Naive thymus-derived CD4-positive, alpha-beta T cell (primary cell): ENCODE results near the gene USP5. TPM values are rescaled to one million over a fixed set of nuclear protein-coding genes. Genes with fewer than 3 reads are reported as not detected.

Source experiments
- ATAC-seq: fragments of 150-1000 bp; cut with Tn5 transposase; 2 replicates; pipeline ENCODE4 v1.10.0; 2021; ENCODE audit warnings: mild to moderate bottlenecking, moderate library complexity
- CTCF ChIA-PET: fragments of 350-600 bp; sonication (Branson Sonifier 250); formaldehyde crosslinking; loops from one replicate; lab custom pipeline; 2021; ENCODE audit warnings: antibody characterized with exemption; lab: Charles Lee
- POLR2A ChIA-PET: fragments of 350-600 bp; sonication (Branson Sonifier 250); formaldehyde crosslinking; loops from one replicate; lab custom pipeline; 2021; ENCODE audit warnings: antibody characterized with exemption, inconsistent platforms; lab: Charles Lee
- DNase-seq, 9 donors: peaks; one replicate each; pipeline versions ENCODE4 v3.0.0 to v3.0.0-alpha.2; 2020 to 2022; ENCODE audit warnings: mixed read lengths in 1 of 9
- H3K27ac ChIP-seq: one replicate; pipeline ENCODE4 v1.7.0; 2013; ENCODE audit warnings: mild to moderate bottlenecking, low read depth, low read length, moderate library complexity
- H3K27me3 ChIP-seq, 2 donors: one replicate each; pipeline ENCODE4 v1.7.0; 2013; ENCODE audit warnings: low read length in 2 of 2, mild to moderate bottlenecking in 2 of 2, moderate library complexity in 2 of 2; ENCODE audit not compliant: control insufficient read depth in 2 of 2, insufficient read depth in 2 of 2
- H3K36me3 ChIP-seq, 3 experiments: 1 replicate in 2 of 3; 2 replicates in 1 of 3; pipeline ENCODE4 v1.7.0; 2013; ENCODE audit warnings: low read length in 3 of 3, mild to moderate bottlenecking in 3 of 3, moderate library complexity in 1 of 3; ENCODE audit not compliant: insufficient read depth in 3 of 3, control insufficient read depth in 2 of 3
- H3K4me1 ChIP-seq, 2 donors: one replicate each; pipeline ENCODE4 v1.7.0; 2013; ENCODE audit warnings: low read length in 2 of 2, mild to moderate bottlenecking in 2 of 2, moderate library complexity in 1 of 2; ENCODE audit not compliant: control insufficient read depth in 2 of 2, insufficient read depth in 2 of 2
- H3K4me3 ChIP-seq: 2 replicates; pipeline ENCODE4 v1.7.0; 2013; ENCODE audit warnings: mild to moderate bottlenecking, low read length
- H3K9me3 ChIP-seq, 3 experiments: 1 replicate in 2 of 3; 2 replicates in 1 of 3; pipeline ENCODE4 v1.7.0; 2013; ENCODE audit warnings: low read length in 3 of 3; ENCODE audit not compliant: control insufficient read depth in 2 of 3
- H3K27ac Mint-ChIP-seq, 9 donors: one replicate each; pipeline ENCODE4 v1.8.0; 2020 to 2022; ENCODE audit warnings: mixed read lengths in 9 of 9, mild to moderate bottlenecking in 8 of 9, moderate library complexity in 5 of 9, inconsistent platforms in 2 of 9
- H3K27me3 Mint-ChIP-seq, 5 donors: one replicate each; pipeline ENCODE4 v1.8.0; 2021 to 2022; ENCODE audit warnings: mixed read lengths in 5 of 5, mild to moderate bottlenecking in 1 of 5
- H3K36me3 Mint-ChIP-seq, 5 donors: one replicate each; pipeline ENCODE4 v1.8.0; 2020 to 2022; ENCODE audit warnings: mixed read lengths in 5 of 5, mild to moderate bottlenecking in 3 of 5, inconsistent platforms in 1 of 5
- H3K4me1 Mint-ChIP-seq, 7 donors: one replicate each; pipeline ENCODE4 v1.8.0; 2020 to 2022; ENCODE audit warnings: mixed read lengths in 7 of 7, mild to moderate bottlenecking in 3 of 7, inconsistent platforms in 1 of 7
- H3K4me3 Mint-ChIP-seq, 10 donors: one replicate each; pipeline ENCODE4 v1.8.0; 2020 to 2022; ENCODE audit warnings: mild to moderate bottlenecking in 10 of 10, mixed read lengths in 10 of 10, moderate library complexity in 6 of 10, inconsistent platforms in 2 of 10
- H3K9me3 Mint-ChIP-seq, 11 donors: one replicate each; pipeline ENCODE4 v1.8.0; 2020 to 2022; ENCODE audit warnings: mixed read lengths in 11 of 11, mild to moderate bottlenecking in 4 of 11, inconsistent platforms in 1 of 11, moderate library complexity in 1 of 11
- intact Hi-C, 2 donors: fragments of 100-400 bp; cut with micrococcal nuclease; formaldehyde crosslinking; loops; one replicate each; pipeline ENCODE4 v1.15.1; 2023
- polyA plus RNA-seq, 2 donors: library from polyadenylated mRNA; unstranded; fragments of 300-500 nt; fragmentation: Illumina TruSeq; gene quantifications; one replicate each; pipeline ENCODE4 v1.2.3, GENCODE V29; 2021
- total RNA-seq, 6 experiments: library from RNA in 5 of 6; stranded (reverse) in 5 of 6; gene quantifications; 1 replicate in 5 of 6; 2 replicates in 1 of 6; pipeline ENCODE4 v1.2.3 and lab custom pipeline; 2021 to 2026

The USP5 gene
- total RNA-seq (100 to 1,000 TPM in 1 of 5 experiments, 10 to 100 TPM in 4; 58.0 to 134 (median 71.1) TPM), polyA plus RNA-seq (10 to 100 TPM; 51.9 to 71.5 TPM), total RNA-seq (lab: John Stamatoyannopoulos, UW) (79.1 reads per million, percentile 80 among the genes with 10 or more reads in this experiment)

- H3K4me3 ChIP-seq = peak within 1 kb of the TSS; percentile 87
- ATAC-seq (peak; percentile 87), DNase-seq (peak; percentile 87 to 100 (median 99))
- Mint-ChIP-seq H3K4me1 (peaks cover 12 to 38% (median 28%) of the 10 kb centered on the region in 7 donors), H3K9me3 (no peaks in the 10 kb centered on the region), H3K4me3 (peak within 1 kb of the TSS; percentile 89 to 100 (median 94)), H3K27me3 (no peaks in the 10 kb centered on the region), H3K27ac (peak within 1 kb of the TSS; percentile 89 to 99 (median 97)), H3K36me3 (peaks cover 0 to 23% (median 0%) of the 10 kb centered on the region in 5 donors)
- POLR2A ChIA-PET = interaction anchor here (0.6 to 4.4 kb wide), 42 partner anchors 9 to 1229 kb away, joined by 3 to 90 read pairs (median 4); partner anchors contain the start of genes C12orf57, CD4, COPS7A and ENO2
- intact Hi-C loops = loop anchor here (1.0 to 5.0 kb wide), 25 partner anchors 15 to 382 kb away; partner anchors contain the start of genes CHD4 (in 2 of the 2), COPS7A (in 2 of the 2), EMG1 (in 2 of the 2) and ING4 (in 2 of the 2)
- CTCF ChIA-PET = interaction anchor here (0.6 to 5.3 kb wide), 17 partner anchors 13 to 256 kb away, joined by 3 to 40 read pairs (median 5); partner anchors contain the start of genes COPS7A, MLF2, SPSB2 and TPI1
- no peaks in the 10 kb centered on the region for H3K27me3 ChIP-seq
- H3K36me3 ChIP-seq = peaks cover 4 to 21% (median 8%) of the 10 kb centered on the region in 3 experiments
- peaks cover 16 to 18% of the 10 kb centered on the region in 2 donors for H3K4me1 ChIP-seq
- H3K27ac ChIP-seq = peak within 1 kb of the TSS; percentile 85
- no peaks in the 10 kb centered on the region for H3K9me3 ChIP-seq
Measured at GRCh38 chr12:6851921-6852650, at the start of gene USP5. Gene USP5, plus strand, starts transcription at chr12:6852150. Its CDS starts 30 bp downstream, at chr12:6852180.

GRCh38 chr12:6807170-6807569, 44.8 kb upstream of the USP5 start:
- Mint-ChIP-seq H3K4me1 (peaks cover 18 to 35% (median 28%) of the 10 kb centered on the region in 7 donors), H3K27ac (no peak overlapping the region), H3K9me3 (no peaks in the 10 kb centered on the region), H3K4me3 (no peak overlapping the region), H3K27me3 (no peaks in the 10 kb centered on the region), H3K36me3 (peaks cover 0 to 29% (median 22%) of the 10 kb centered on the region in 5 donors)
- peaks cover 0 to 38% (median 0%) of the 10 kb centered on the region in 3 experiments for H3K36me3 ChIP-seq
- CTCF ChIA-PET = no interaction called here
- no peaks in the 10 kb centered on the region for H3K4me1 ChIP-seq
- intact Hi-C loops = no loop called here
- H3K4me3 ChIP-seq = no peak overlapping the region
- no peaks in the 10 kb centered on the region for H3K27me3 ChIP-seq
- no peaks in the 10 kb centered on the region for H3K9me3 ChIP-seq
- ATAC-seq = no peak
- H3K27ac ChIP-seq = no peak overlapping the region
- POLR2A ChIA-PET = interaction anchor here (1.2 kb wide), 1 partner anchor 18 kb away, joined by 6 read pairs; the partner anchor contains the start of gene CD4
- DNase-seq = no peak

GRCh38 chr12:6809056-6809455, 42.9 kb upstream of the USP5 start:
- H3K4me3 Mint-ChIP-seq = no peak overlapping the region
- POLR2A ChIA-PET = interaction anchor here (1.1 kb wide), 1 partner anchor 20 kb away, joined by 3 read pairs; no protein-coding TSS in a partner anchor
- CTCF ChIA-PET = no interaction called here
- H3K9me3 ChIP-seq = no peaks in the 10 kb centered on the region
- peaks cover 0 to 28% (median 20%) of the 10 kb centered on the region in 5 donors for H3K36me3 Mint-ChIP-seq
- H3K4me1 ChIP-seq = no peaks in the 10 kb centered on the region
- peak in 1 of 9 donors; percentile 2 for DNase-seq
- no peaks in the 10 kb centered on the region for H3K27me3 ChIP-seq
- H3K9me3 Mint-ChIP-seq = no peaks in the 10 kb centered on the region
- H3K27ac Mint-ChIP-seq = peak overlapping the region in 6 of 9 donors; percentile 1 to 55 (median 23)
- no peaks in the 10 kb centered on the region for H3K27me3 Mint-ChIP-seq
- H3K36me3 ChIP-seq = peaks cover 0 to 33% (median 2%) of the 10 kb centered on the region in 3 experiments
- H3K27ac ChIP-seq = no peak overlapping the region
- no peak for ATAC-seq
- intact Hi-C loops = loop anchor here in 1 of 2 donors (2.0 kb wide), 1 partner anchor 16 kb away; no protein-coding TSS in a partner anchor
- no peak overlapping the region for H3K4me3 ChIP-seq
- H3K4me1 Mint-ChIP-seq = peaks cover 18 to 39% (median 28%) of the 10 kb centered on the region in 7 donors

- Histone ChIP-seq H3K4me1 (no peaks in the 10 kb centered on the region), H3K27me3 (no peaks in the 10 kb centered on the region), H3K27ac (peak overlapping the region; percentile 34), H3K9me3 (no peaks in the 10 kb centered on the region), H3K4me3 (no peak overlapping the region), H3K36me3 (peaks cover 0 to 44% (median 6%) of the 10 kb centered on the region in 3 experiments)
- H3K4me3 Mint-ChIP-seq = peak overlapping the region in 4 of 10 donors; percentile 0 to 39 (median 18)
- H3K27me3 Mint-ChIP-seq = peaks cover 0 to 4% (median 0%) of the 10 kb centered on the region in 5 donors
- H3K27ac Mint-ChIP-seq = peak overlapping the region; percentile 31 to 90 (median 77)
- H3K36me3 Mint-ChIP-seq = peaks cover 0 to 30% (median 18%) of the 10 kb centered on the region in 5 donors
- ChIA-PET POLR2A (interaction anchor here (1.0 to 1.3 kb wide), 3 partner anchors 11 to 27 kb away, joined by 3 to 4 read pairs (median 3); partner anchors contain the start of gene GPR162), CTCF (interaction anchor here (0.5 to 1.6 kb wide), 4 partner anchors 23 to 57 kb away, joined by 3 to 4 read pairs (median 4); no protein-coding TSS in a partner anchor)
- DNase-seq = no peak
- H3K9me3 Mint-ChIP-seq = no peaks in the 10 kb centered on the region
- no peak for ATAC-seq
- peaks cover 21 to 36% (median 25%) of the 10 kb centered on the region in 7 donors for H3K4me1 Mint-ChIP-seq
- intact Hi-C loops = no loop called here
Measured at GRCh38 chr12:6810758-6811157, 41.2 kb upstream of the USP5 start.

- DNase-seq (no peak), ATAC-seq (no peak)
- H3K9me3 Mint-ChIP-seq = peaks cover 0 to 2% (median 0%) of the 10 kb centered on the region in 11 donors
- no peaks in the 10 kb centered on the region for H3K27me3 ChIP-seq
- peaks cover 11 to 47% (median 32%) of the 10 kb centered on the region in 5 donors for H3K36me3 Mint-ChIP-seq
- peak overlapping the region in 3 of 9 donors; percentile 6 to 41 (median 15) for H3K27ac Mint-ChIP-seq
- H3K27me3 Mint-ChIP-seq = peaks cover 0 to 4% (median 0%) of the 10 kb centered on the region in 5 donors
- H3K4me1 ChIP-seq = no peaks in the 10 kb centered on the region
- no peaks in the 10 kb centered on the region for H3K9me3 ChIP-seq
- H3K27ac ChIP-seq = no peak overlapping the region
- peaks cover 0 to 57% (median 18%) of the 10 kb centered on the region in 3 experiments for H3K36me3 ChIP-seq
- POLR2A ChIA-PET = interaction anchor here (0.6 to 1.3 kb wide), 6 partner anchors 12 to 89 kb away, joined by 3 to 5 read pairs (median 4); partner anchors contain the start of genes CD4, COPS7A and MLF2
- no peak overlapping the region for H3K4me3 ChIP-seq
- H3K4me1 Mint-ChIP-seq = peaks cover 19 to 36% (median 29%) of the 10 kb centered on the region in 7 donors
- no peak overlapping the region for H3K4me3 Mint-ChIP-seq
- intact Hi-C loops = no loop called here
- CTCF ChIA-PET = interaction anchor here (0.8 to 1.6 kb wide), 2 partner anchors 47 to 79 kb away, joined by 3 to 5 read pairs; partner anchors contain the start of gene PTMS
Measured at GRCh38 chr12:6813363-6813762, 38.6 kb upstream of the USP5 start.

- CTCF ChIA-PET = interaction anchor here (1.1 to 1.5 kb wide), 3 partner anchors 9 to 63 kb away, joined by 3 to 5 read pairs (median 4); partner anchors contain the start of gene MLF2
- intact Hi-C loops = no loop called here
Measured at GRCh38 chr12:6816598-6816997, 35.4 kb upstream of the USP5 start.

More at GRCh38 chr12:6816598-6816997, 35.4 kb upstream of the USP5 start:
- H3K4me1 ChIP-seq = peaks cover 0 to 10% of the 10 kb centered on the region in 2 donors
- POLR2A ChIA-PET = interaction anchor here (0.6 kb wide), 1 partner anchor 28 kb away, joined by 3 read pairs; no protein-coding TSS in a partner anchor
- no peaks in the 10 kb centered on the region for H3K27me3 ChIP-seq
- ATAC-seq = no peak
- peaks cover 0 to 2% (median 0%) of the 10 kb centered on the region in 11 donors for H3K9me3 Mint-ChIP-seq
- peak overlapping the region in 6 of 9 donors; percentile 14 to 51 (median 36) for H3K27ac Mint-ChIP-seq
- no peak for DNase-seq
- no peak overlapping the region for H3K4me3 ChIP-seq
- peaks cover 10 to 27% (median 19%) of the 10 kb centered on the region in 7 donors for H3K4me1 Mint-ChIP-seq
- H3K36me3 Mint-ChIP-seq = peaks cover 11 to 40% (median 24%) of the 10 kb centered on the region in 5 donors
- no peak overlapping the region for H3K4me3 Mint-ChIP-seq
- peaks cover 0 to 4% (median 2%) of the 10 kb centered on the region in 5 donors for H3K27me3 Mint-ChIP-seq
- no peaks in the 10 kb centered on the region for H3K9me3 ChIP-seq
- H3K27ac ChIP-seq = no peak overlapping the region
- peaks cover 0 to 69% (median 22%) of the 10 kb centered on the region in 3 experiments for H3K36me3 ChIP-seq
